NCI-H2196 treated with DMSO at 0.1 percent for 48 hours (cell line): ENCODE measurements around the gene YJEFN3.

ENCODE experiments used
- DNase-seq: peaks from one replicate; lab custom pipeline; 2025; ENCODE audit not compliant: unreplicated experiment; lab: John Stamatoyannopoulos, UW

Gene YJEFN3

GRCh38 chr19:19517235-19517619 is 11.5 kb upstream of the YJEFN3 start:
- no peak for DNase-seq

DNA sequence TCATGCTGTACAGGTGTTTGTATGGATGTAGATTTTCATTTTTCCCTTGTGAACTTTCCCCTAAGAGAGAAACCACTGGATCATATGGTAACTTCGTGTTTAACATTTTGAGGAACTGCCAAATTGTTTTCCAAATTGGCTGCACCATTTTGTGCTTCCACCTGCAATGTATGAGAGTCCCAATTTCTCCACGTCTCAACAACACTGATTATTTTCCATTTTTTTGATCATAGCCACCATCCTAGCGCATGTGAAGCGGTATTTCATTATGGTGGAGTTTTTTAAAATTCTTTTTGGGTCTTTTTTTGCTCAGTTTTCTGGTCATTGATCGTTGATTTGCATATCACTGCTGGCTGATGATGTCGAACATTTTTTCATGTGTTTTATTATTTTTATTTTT is 7.7 kb upstream of the YJEFN3 start:
- DNase-seq: no peak

GRCh38 chr19:19523177-19523576 is 5.5 kb upstream of the YJEFN3 start:
- no peak for DNase-seq

DNA sequence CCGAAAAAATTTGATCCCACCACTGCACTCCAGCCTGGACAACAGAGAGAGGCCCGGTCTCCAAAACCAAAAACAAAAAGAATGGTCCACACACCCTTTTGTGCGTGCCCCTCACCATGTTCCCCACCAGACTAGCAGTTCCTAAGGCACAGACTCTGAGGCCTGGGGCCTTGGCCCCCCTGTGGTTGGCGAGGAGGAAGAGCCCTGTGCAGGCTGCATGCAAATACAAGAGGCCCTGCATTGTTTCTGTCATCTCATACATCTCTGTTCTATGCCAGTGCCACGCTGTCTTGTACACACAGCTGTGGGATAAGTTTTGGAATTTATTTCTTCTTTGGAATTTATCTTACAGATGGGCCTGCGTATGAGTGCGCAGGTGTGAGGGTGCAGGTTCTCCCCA is 4.7 kb upstream of the YJEFN3 start:
- no peak for DNase-seq

GRCh38 chr19:19525611-19526380 is 2.9 kb upstream of the YJEFN3 start:
- no peak for DNase-seq

GRCh38 chr19:19526581-19527370 is 1.9 kb upstream of the YJEFN3 start:
- DNase-seq: no peak

GRCh38 chr19:19527371-19527656 is 1.4 kb upstream of the YJEFN3 start:
- no peak for DNase-seq

- no peak for DNase-seq
These were observed 761 bp upstream of the YJEFN3 start for GRCh38 chr19:19527674-19528625.

DNA sequence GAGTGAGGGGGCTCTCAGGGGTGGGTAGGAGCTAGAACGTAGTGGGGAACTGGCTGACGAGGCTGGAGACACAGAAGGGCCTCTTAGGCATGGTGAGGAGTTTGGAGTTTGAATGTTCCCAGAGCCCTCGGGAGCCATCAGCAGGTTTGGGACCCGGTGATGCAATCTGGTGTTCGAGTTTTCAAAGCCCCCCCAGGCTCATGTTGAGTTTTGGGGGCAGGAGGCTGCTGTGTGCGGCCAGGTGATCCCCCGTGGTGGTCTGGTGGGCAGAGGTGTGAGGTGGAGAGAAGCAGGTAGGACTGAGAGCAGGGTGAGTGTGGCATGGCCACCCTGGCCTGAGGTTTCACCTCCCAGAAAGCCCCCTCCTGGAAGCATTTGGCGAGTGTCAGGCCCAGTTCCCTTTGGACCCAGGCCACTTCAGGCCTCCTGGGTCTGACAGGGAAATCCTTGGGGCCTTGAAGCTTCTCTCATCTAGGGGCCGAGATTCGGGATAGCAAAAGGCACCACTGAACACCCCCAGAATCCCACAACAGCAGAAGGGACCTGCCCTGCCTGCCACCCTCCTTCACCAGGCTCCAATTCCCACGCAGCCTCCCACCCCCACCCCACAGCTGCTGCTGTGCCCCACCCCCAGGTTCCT is 1.2 kb downstream of the YJEFN3 start:
- no peak for DNase-seq

- no peak for DNase-seq
These were observed 1.7 kb downstream of the YJEFN3 start for GRCh38 chr19:19530423-19530804.

DNA sequence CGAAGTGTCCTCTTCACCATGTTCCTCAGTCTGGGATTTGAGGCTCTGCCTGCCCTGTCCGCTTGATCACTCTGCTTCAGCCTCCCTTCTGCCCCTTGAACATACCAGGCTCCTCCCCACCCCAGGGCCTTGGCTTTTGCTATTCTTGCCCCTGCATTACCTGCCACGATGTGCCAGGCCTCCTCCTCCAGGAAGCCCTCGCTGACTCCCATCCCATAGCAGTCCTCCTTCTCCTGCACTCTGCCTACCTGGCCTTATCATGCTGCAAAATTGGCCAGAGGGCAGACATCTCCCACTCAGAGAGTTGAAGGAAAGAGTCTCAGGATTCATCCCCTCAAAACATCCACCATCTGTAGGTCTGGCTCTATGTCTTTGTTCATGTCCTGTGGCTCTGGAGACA is 2.2 kb downstream of the YJEFN3 start:
- no peak for DNase-seq

- DNase-seq: peak; percentile 16
These were observed 3.5 kb downstream of the YJEFN3 start for GRCh38 chr19:19531951-19532805.

GRCh38 chr19:19532806-19533701 is 4.3 kb downstream of the YJEFN3 start:
- no peak for DNase-seq

DNA sequence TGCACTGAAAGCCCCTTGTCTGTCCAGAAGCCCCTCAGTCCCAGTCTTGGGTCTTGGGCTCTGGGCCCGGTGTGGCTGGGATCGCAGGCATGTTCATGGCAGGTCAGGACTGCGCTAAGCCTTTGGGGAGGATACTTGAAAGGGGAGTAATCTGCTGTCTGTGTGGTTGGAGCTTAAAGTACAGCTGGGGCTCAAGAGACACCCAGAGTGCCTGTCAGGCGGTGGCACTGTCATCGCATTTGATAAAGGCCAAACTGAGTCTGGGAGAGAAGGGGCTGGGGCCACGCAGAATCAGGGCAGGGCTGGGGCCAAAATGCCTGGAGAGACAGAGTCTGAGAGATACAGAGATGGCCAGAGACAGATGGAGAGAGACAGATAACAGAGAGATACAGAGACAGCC is 5.1 kb downstream of the YJEFN3 start:
- DNase-seq: no peak

DNA sequence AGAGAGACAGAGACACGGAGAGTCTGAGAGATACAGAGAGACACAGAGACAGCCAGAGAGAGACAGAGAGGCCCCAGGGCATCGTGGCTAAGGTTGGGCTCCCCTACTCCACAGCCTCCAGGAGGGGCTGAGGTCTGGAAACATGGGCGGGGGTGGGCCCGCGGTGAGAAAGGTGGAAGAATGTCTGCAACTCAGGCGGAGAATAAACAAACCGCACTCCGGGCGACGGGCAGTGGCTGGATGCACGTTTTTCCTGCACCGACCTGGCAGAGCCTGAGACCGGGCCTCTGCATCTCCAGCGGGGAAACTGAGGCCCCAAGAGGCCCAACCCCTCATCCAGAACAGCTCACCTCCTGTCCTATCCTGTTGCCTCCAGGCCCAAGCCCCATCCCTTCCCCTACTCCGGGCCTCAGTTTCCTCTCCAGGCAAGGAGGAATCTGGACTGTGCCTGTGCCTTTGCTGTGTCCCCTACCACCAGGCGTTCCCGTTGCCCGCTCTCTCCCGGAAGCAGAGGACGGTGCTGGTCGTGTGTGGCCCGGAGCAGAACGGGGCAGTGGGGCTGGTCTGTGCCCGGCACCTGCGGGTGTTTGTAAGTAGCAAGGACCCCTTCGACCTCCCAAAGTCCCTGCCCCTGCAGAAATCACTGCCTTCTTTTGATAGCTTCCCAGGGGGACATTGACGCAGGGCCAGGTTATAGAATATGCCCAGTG is 6.0 kb downstream of the YJEFN3 start:
- DNase-seq: no peak

DNA sequence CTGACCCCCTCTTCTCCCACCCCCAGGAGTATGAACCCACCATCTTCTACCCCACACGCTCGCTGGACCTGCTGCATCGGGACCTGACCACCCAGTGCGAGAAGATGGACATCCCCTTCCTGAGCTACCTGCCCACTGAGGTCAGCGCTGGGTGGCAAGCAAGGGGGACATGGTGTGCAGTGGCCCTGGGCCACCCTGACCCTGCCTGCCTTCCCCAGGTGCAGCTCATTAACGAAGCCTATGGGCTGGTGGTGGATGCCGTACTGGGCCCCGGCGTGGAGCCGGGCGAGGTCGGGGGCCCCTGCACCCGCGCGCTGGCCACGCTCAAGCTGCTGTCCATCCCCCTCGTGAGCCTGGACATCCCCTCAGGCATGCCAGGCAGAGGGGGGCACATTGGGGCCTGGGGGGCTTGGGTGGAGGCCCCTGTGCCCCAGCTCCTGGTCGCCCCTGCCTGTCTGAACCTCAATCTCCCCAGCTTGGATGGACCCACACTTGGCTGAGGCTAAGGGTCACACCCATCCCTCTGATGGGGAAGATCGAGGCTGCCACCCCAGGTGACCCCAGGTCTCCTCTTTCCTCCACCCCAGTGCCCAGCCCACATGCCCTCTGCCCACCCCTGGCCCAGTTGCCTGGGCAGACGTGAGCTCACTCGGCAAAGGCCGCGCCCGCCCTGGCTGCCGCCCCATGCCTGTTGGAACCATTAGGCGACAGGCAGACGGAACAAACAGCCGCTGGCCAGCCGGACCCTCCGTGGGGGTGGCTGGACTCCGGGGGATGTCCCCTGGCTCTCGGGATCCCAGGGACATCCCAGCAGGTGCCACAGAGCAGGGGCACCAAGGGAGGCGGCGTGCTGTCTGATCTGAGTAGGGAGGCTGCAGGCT is 6.8 kb downstream of the YJEFN3 start:
- DNase-seq: no peak
